Nephron (organoid): Measurements from ENCODE around the gene PHC2.

Experiments used
- H3K27ac Mint-ChIP-seq, 3 experiments: 2 replicates each; pipeline ENCODE4 v1.8.0; 2020; ENCODE audit warnings: mixed read lengths in 3 of 3, mild to moderate bottlenecking in 2 of 3, moderate library complexity in 1 of 3
- H3K27me3 Mint-ChIP-seq: 2 replicates; pipeline ENCODE4 v1.8.0; 2021; ENCODE audit warnings: low read depth, mild to moderate bottlenecking, moderate library complexity, mixed read lengths
- H3K36me3 Mint-ChIP-seq: 2 replicates; pipeline ENCODE4 v1.8.0; 2020; ENCODE audit warnings: low read depth, mixed read lengths
- H3K4me1 Mint-ChIP-seq: 2 replicates; pipeline ENCODE4 v1.8.0; 2020; ENCODE audit warnings: mixed read lengths
- H3K4me3 Mint-ChIP-seq, 3 experiments: 2 replicates each; pipeline ENCODE4 v1.8.0; 2020; ENCODE audit warnings: mild to moderate bottlenecking in 3 of 3, mixed read lengths in 3 of 3, moderate library complexity in 2 of 3
- H3K9me3 Mint-ChIP-seq: 2 replicates; pipeline ENCODE4 v1.8.0; 2020; ENCODE audit warnings: mixed read lengths
- CTCF ChIP-seq, 3 experiments: fragments of 200-600 bp; sonication (generic); IDR thresholded peaks; one replicate each; pipeline ENCODE4 v1.5.0; 2021; ENCODE audit warnings: antibody characterized with exemption in 3 of 3; ENCODE audit not compliant: unreplicated experiment in 3 of 3

PHC2 gene

GRCh38 chr1:33470495-33471012, 39.7 kb upstream of the PHC2 start:
- no peaks in the 10 kb centered on the region for H3K9me3 Mint-ChIP-seq
- peak overlapping the region; percentile 12 to 46 (median 28) for H3K27ac Mint-ChIP-seq
- H3K27me3 Mint-ChIP-seq: no peaks in the 10 kb centered on the region
- peak overlapping the region; percentile 2 to 44 (median 4) for H3K4me3 Mint-ChIP-seq
- peak; percentile 80 to 83 (median 83) for TF ChIP-seq CTCF (IDR thresholded peaks at IDR 0.05; ENCODE audit: unreplicated experiment in 3 of 3)
- peaks cover 45% of the 10 kb centered on the region for H3K4me1 Mint-ChIP-seq
- no peaks in the 10 kb centered on the region for H3K36me3 Mint-ChIP-seq

- H3K4me3 Mint-ChIP-seq: no peak overlapping the region
- H3K9me3 Mint-ChIP-seq: no peaks in the 10 kb centered on the region
- H3K36me3 Mint-ChIP-seq: no peaks in the 10 kb centered on the region
- no peak overlapping the region for H3K27ac Mint-ChIP-seq
- H3K27me3 Mint-ChIP-seq: no peaks in the 10 kb centered on the region
- peaks cover 45% of the 10 kb centered on the region for H3K4me1 Mint-ChIP-seq
- no peak for TF ChIP-seq CTCF (IDR thresholded peaks at IDR 0.05; ENCODE audit: unreplicated experiment in 3 of 3)
These were observed 38.8 kb upstream of the PHC2 start for GRCh38 chr1:33469691-33470090.

GRCh38 chr1:33468967-33469366, 38.1 kb upstream of the PHC2 start:
- Mint-ChIP-seq H3K4me3 (no peak overlapping the region), H3K27ac (peak overlapping the region in 2 of 3 experiments; percentile 26 to 33), H3K27me3 (no peaks in the 10 kb centered on the region), H3K36me3 (no peaks in the 10 kb centered on the region), H3K4me1 (peaks cover 45% of the 10 kb centered on the region), H3K9me3 (no peaks in the 10 kb centered on the region)
- TF ChIP-seq CTCF (IDR thresholded peaks at IDR 0.05; ENCODE audit: unreplicated experiment in 3 of 3): no peak

- Mint-ChIP-seq H3K27me3 (no peaks in the 10 kb centered on the region), H3K27ac (peak overlapping the region in 2 of 3 experiments; percentile 26 to 33), H3K4me1 (peaks cover 42% of the 10 kb centered on the region), H3K36me3 (no peaks in the 10 kb centered on the region), H3K9me3 (no peaks in the 10 kb centered on the region), H3K4me3 (no peak overlapping the region)
- no peak for TF ChIP-seq CTCF (IDR thresholded peaks at IDR 0.05; ENCODE audit: unreplicated experiment in 3 of 3)
These were observed 37.6 kb upstream of the PHC2 start for GRCh38 chr1:33468531-33468930.

DNA sequence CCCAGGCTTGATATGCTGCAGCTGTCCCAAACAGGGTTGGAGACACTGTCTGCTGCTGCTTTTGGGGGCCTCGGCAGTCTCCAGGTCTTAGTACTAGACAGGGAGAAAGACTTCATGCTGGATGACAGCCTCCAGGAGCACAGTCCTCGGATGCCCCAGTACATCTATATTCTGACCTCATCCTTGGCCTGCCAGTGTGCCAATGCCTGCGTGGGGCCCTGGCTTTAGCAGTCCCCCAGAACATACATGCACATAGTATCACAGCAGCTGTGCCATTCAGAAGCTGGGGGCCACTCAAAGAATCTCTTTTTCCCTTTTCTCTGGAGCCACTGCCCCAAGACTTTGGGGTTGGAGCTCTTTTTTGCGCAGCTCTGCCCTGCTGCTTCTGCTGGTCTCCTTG, 37.1 kb upstream of the PHC2 start:
- H3K9me3 Mint-ChIP-seq: no peaks in the 10 kb centered on the region
- no peak for TF ChIP-seq CTCF (IDR thresholded peaks at IDR 0.05; ENCODE audit: unreplicated experiment in 3 of 3)
- H3K36me3 Mint-ChIP-seq: no peaks in the 10 kb centered on the region
- no peak overlapping the region for H3K27ac Mint-ChIP-seq
- H3K27me3 Mint-ChIP-seq: no peaks in the 10 kb centered on the region
- H3K4me1 Mint-ChIP-seq: peaks cover 36% of the 10 kb centered on the region
- no peak overlapping the region for H3K4me3 Mint-ChIP-seq

GRCh38 chr1:33466159-33466558, 35.3 kb upstream of the PHC2 start:
- no peak for TF ChIP-seq CTCF (IDR thresholded peaks at IDR 0.05; ENCODE audit: unreplicated experiment in 3 of 3)
- H3K36me3 Mint-ChIP-seq: no peaks in the 10 kb centered on the region
- H3K27me3 Mint-ChIP-seq: no peaks in the 10 kb centered on the region
- H3K27ac Mint-ChIP-seq: peak overlapping the region; percentile 6 to 76 (median 27)
- H3K9me3 Mint-ChIP-seq: no peaks in the 10 kb centered on the region
- no peak overlapping the region for H3K4me3 Mint-ChIP-seq
- H3K4me1 Mint-ChIP-seq: peaks cover 33% of the 10 kb centered on the region
